Measurements from ENCODE around the gene GORAB.

The GORAB gene

GRCh38 chr1:170531758-170532657, at the start of gene GORAB:
Gene GORAB, plus strand, starts transcription at chr1:170532166. Its CDS starts 58 bp downstream, at chr1:170532224.
- DNase-seq, result peak; percentile 84
- H3K4me3 Mint-ChIP-seq, result no peak within 1 kb of the TSS
- TF ChIP-seq CTCF (IDR thresholded peaks at IDR 0.05), result no peak
- H3K9me3 Mint-ChIP-seq, result no peaks in the 10 kb centered on the region
- peaks cover 17% of the 10 kb centered on the region for H3K36me3 Mint-ChIP-seq (ENCODE audit: low read depth)
- peaks cover 9% of the 10 kb centered on the region for H3K4me1 Mint-ChIP-seq
- H3K27ac Mint-ChIP-seq, result no peak within 1 kb of the TSS
- peaks cover 11% of the 10 kb centered on the region for H3K27me3 Mint-ChIP-seq (ENCODE audit: low read depth, poor library complexity)

- no peak for TF ChIP-seq CTCF (IDR thresholded peaks at IDR 0.05)
- DNase-seq, result no peak
- peaks cover 10% of the 10 kb centered on the region for H3K9me3 Mint-ChIP-seq
- H3K4me3 Mint-ChIP-seq, result no peak overlapping the region
- no peaks in the 10 kb centered on the region for H3K27me3 Mint-ChIP-seq (ENCODE audit: low read depth, poor library complexity)
- H3K27ac Mint-ChIP-seq, result no peak overlapping the region
- no peaks in the 10 kb centered on the region for H3K36me3 Mint-ChIP-seq (ENCODE audit: low read depth)
- H3K4me1 Mint-ChIP-seq, result peaks cover 4% of the 10 kb centered on the region
These were observed 48.9 kb upstream of the GORAB start for GRCh38 chr1:170483051-170483450.

GRCh38 chr1:170487503-170487902, 44.5 kb upstream of the GORAB start:
- no peak overlapping the region for H3K4me3 Mint-ChIP-seq
- no peak for DNase-seq
- peaks cover 10% of the 10 kb centered on the region for H3K9me3 Mint-ChIP-seq
- H3K27ac Mint-ChIP-seq, result no peak overlapping the region
- no peaks in the 10 kb centered on the region for H3K27me3 Mint-ChIP-seq (ENCODE audit: low read depth, poor library complexity)
- H3K4me1 Mint-ChIP-seq, result peaks cover 4% of the 10 kb centered on the region
- no peak for TF ChIP-seq CTCF (IDR thresholded peaks at IDR 0.05)
- H3K36me3 Mint-ChIP-seq (ENCODE audit: low read depth), result no peaks in the 10 kb centered on the region

- no peak overlapping the region for H3K4me3 Mint-ChIP-seq
- no peaks in the 10 kb centered on the region for H3K36me3 Mint-ChIP-seq (ENCODE audit: low read depth)
- H3K4me1 Mint-ChIP-seq, result peaks cover 13% of the 10 kb centered on the region
- H3K27me3 Mint-ChIP-seq (ENCODE audit: low read depth, poor library complexity), result no peaks in the 10 kb centered on the region
- peaks cover 10% of the 10 kb centered on the region for H3K9me3 Mint-ChIP-seq
- H3K27ac Mint-ChIP-seq, result no peak overlapping the region
- DNase-seq, result no peak
- TF ChIP-seq CTCF (IDR thresholded peaks at IDR 0.05), result no peak
These were observed 40.7 kb upstream of the GORAB start for GRCh38 chr1:170491291-170491690.

- Mint-ChIP-seq H3K4me1 (peaks cover 13% of the 10 kb centered on the region), H3K4me3 (no peak overlapping the region), H3K27ac (peak overlapping the region; percentile 80), H3K9me3 (no peaks in the 10 kb centered on the region), H3K36me3 (ENCODE audit: low read depth) (no peaks in the 10 kb centered on the region), H3K27me3 (ENCODE audit: low read depth, poor library complexity) (peaks cover 3% of the 10 kb centered on the region)
- no peak for TF ChIP-seq CTCF (IDR thresholded peaks at IDR 0.05)
- no peak for DNase-seq
These were observed 37.6 kb upstream of the GORAB start for GRCh38 chr1:170494369-170494768.

- Mint-ChIP-seq H3K27ac (no peak overlapping the region), H3K4me3 (no peak overlapping the region), H3K9me3 (no peaks in the 10 kb centered on the region), H3K36me3 (ENCODE audit: low read depth) (no peaks in the 10 kb centered on the region), H3K4me1 (peaks cover 13% of the 10 kb centered on the region), H3K27me3 (ENCODE audit: low read depth, poor library complexity) (peaks cover 3% of the 10 kb centered on the region)
- TF ChIP-seq CTCF (IDR thresholded peaks at IDR 0.05), result no peak
- DNase-seq, result no peak
These were observed 37.0 kb upstream of the GORAB start for GRCh38 chr1:170495006-170495405.
